GM23248 (cell line): Measurements from ENCODE around the gene TOX2. TPM values are rescaled to one million over a fixed set of nuclear protein-coding genes. Genes with fewer than 3 reads are reported as not detected.
A peak's percentile ranks its signal among the peaks of the same experiment; 100 is the strongest.

Experiments
- DNase-seq: peaks from one replicate; pipeline ENCODE4 v3.0.0-alpha.2; 2015
- H2AFZ ChIP-seq: fragments of 200-600 bp; sonication (generic); 2 replicates; pipeline ENCODE4 v1.6.1; 2016; ENCODE audit warnings: antibody characterized with exemption
- H3F3A ChIP-seq: fragments of 200-600 bp; sonication (generic); 2 replicates; pipeline ENCODE4 v1.6.1; 2016; ENCODE audit warnings: mild to moderate bottlenecking, antibody characterized with exemption, mixed run types; ENCODE audit not compliant: insufficient read depth
- H3K27ac ChIP-seq: fragments of 200-600 bp; sonication (generic); 2 replicates; pipeline ENCODE4 v1.5.1; 2016; ENCODE audit warnings: mild to moderate bottlenecking
- H3K27me3 ChIP-seq: fragments of 200-600 bp; sonication (generic); replicated peaks from 2 replicates; pipeline ENCODE4 v1.6.1; 2016; ENCODE audit warnings: mild to moderate bottlenecking; ENCODE audit not compliant: insufficient read depth
- H3K36me3 ChIP-seq: fragments of 200-600 bp; sonication (generic); 2 replicates; pipeline ENCODE4 v1.6.1; 2016; ENCODE audit warnings: low read depth, mild to moderate bottlenecking
- H3K4me1 ChIP-seq: fragments of 200-600 bp; sonication (generic); 2 replicates; pipeline ENCODE4 v1.6.1; 2016; ENCODE audit warnings: mild to moderate bottlenecking; ENCODE audit not compliant: insufficient read depth
- H3K4me2 ChIP-seq: fragments of 200-600 bp; sonication (generic); one replicate; pipeline ENCODE4 v1.6.1; 2016; ENCODE audit warnings: mild to moderate bottlenecking; ENCODE audit not compliant: unreplicated experiment
- H3K4me3 ChIP-seq: fragments of 200-600 bp; sonication (generic); 2 replicates; pipeline ENCODE4 v1.5.1; 2016; ENCODE audit warnings: mild to moderate bottlenecking
- H3K79me2 ChIP-seq: fragments of 200-600 bp; sonication (generic); 2 replicates; pipeline ENCODE4 v1.6.1; 2016; ENCODE audit warnings: mild to moderate bottlenecking; ENCODE audit not compliant: insufficient read depth
- H3K9ac ChIP-seq: fragments of 200-600 bp; sonication (generic); 2 replicates; pipeline ENCODE4 v1.6.1; 2016; ENCODE audit warnings: mild to moderate bottlenecking
- H3K9me2 ChIP-seq: fragments of 200-600 bp; sonication (generic); 2 replicates; pipeline ENCODE4 v1.6.1; 2016; ENCODE audit warnings: mixed run types, mild to moderate bottlenecking, moderate library complexity; ENCODE audit not compliant: insufficient read depth
- H3K9me3 ChIP-seq: fragments of 200-600 bp; sonication (generic); one replicate; pipeline ENCODE4 v1.6.1; 2017; ENCODE audit warnings: low read depth
- H4K20me1 ChIP-seq: fragments of 200-600 bp; sonication (generic); 2 replicates; pipeline ENCODE4 v1.6.0; 2016; ENCODE audit not compliant: insufficient read depth
- EZH2 ChIP-seq: fragments of 200-600 bp; sonication (generic); IDR thresholded peaks from 2 replicates; pipeline ENCODE4 v1.6.1; 2018; ENCODE audit warnings: antibody characterized with exemption, mild to moderate bottlenecking; ENCODE audit not compliant: insufficient read depth, poor library complexity, severe bottlenecking
- EZH2phosphoT487 ChIP-seq: fragments of 200-600 bp; sonication (generic); IDR thresholded peaks from 2 replicates; pipeline ENCODE4 v1.6.1; 2018; ENCODE audit warnings: antibody characterized with exemption, moderate library complexity, mild to moderate bottlenecking, low read depth; ENCODE audit not compliant: insufficient read depth
- whole genome bisulfite sequencing, 2 experiments: methylation state at CpG; one replicate each; pipeline ENCODE4 v1.1.6; 2015 to 2017; ENCODE audit warnings: low lambda C conversion rate in 2 of 2, low coverage in 1 of 2; ENCODE audit errors: missing lambda C conversion rate in 2 of 2; 5-methylcytosine and 5-hydroxymethylcytosine counted together
- in situ Hi-C: fragments of 300-500 bp; cut with MboI; formaldehyde crosslinking; loops from 2 replicates; pipeline ENCODE4 v1.15.0; 2020
- polyA plus RNA-seq: library from polyadenylated mRNA; unstranded; fragments of >200 nt; fragmentation: Nextera tagmentation; extraction: Ambion mirVana; gene quantifications from 2 replicates; pipeline ENCODE4 v1.2.1, GENCODE V29; 2016
- total RNA-seq: library from RNA; depleted of rRNA; stranded (reverse); fragments of >200 nt; shearing (Covaris generic); gene quantifications from 2 replicates; pipeline ENCODE4 v1.2.3, GENCODE V29; 2014

Gene TOX2
- total and polyA plus RNA-seq, 2 experiments from 2014 or later, result 0.97 to 15.9 TPM

GRCh38 chr20:43913291-43914025, 1.2 kb upstream of the TOX2 start:
- Histone ChIP-seq H4K20me1 (no peaks in the 10 kb centered on the region), H3K4me3 (no peak overlapping the region), H3K9me2 (no peaks in the 10 kb centered on the region), H3F3A (peaks cover 9% of the 10 kb centered on the region; the same call in 1 of the 2 replicates), H3K79me2 (peaks cover 10% of the 10 kb centered on the region; the same call in 1 of the 2 replicates), H3K27ac (no peak overlapping the region), H3K4me2 (no peak overlapping the region), H3K9ac (no peak overlapping the region), H2AFZ (no peak overlapping the region), H3K9me3 (no peaks in the 10 kb centered on the region), H3K36me3 (no peaks in the 10 kb centered on the region), H3K4me1 (peaks cover 13% of the 10 kb centered on the region; the same call in 1 of the 2 replicates), H3K27me3 (no peaks in the 10 kb centered on the region)
- in situ Hi-C loops, result no loop called here
- TF ChIP-seq EZH2phosphoT487 (no peak), EZH2 (no peak)
- 83 to 89% methylated on average over 3 of the region's 3 CpGs for WGBS, 2 experiments
- no peak for DNase-seq

GRCh38 chr20:43915211-43916072, 790 bp downstream of the TOX2 start:
- Histone ChIP-seq H3K9ac (peak overlapping the region; percentile 73), H3K4me2 (peak overlapping the region; percentile 85), H3K4me3 (peak overlapping the region; percentile 73), H4K20me1 (no peaks in the 10 kb centered on the region), H3K9me2 (no peaks in the 10 kb centered on the region), H3F3A (peaks cover 9% of the 10 kb centered on the region; the same call in 1 of the 2 replicates), H3K27me3 (no peaks in the 10 kb centered on the region), H3K27ac (no peak overlapping the region), H3K36me3 (no peaks in the 10 kb centered on the region), H3K79me2 (peaks cover 23% of the 10 kb centered on the region), H3K4me1 (peaks cover 13% of the 10 kb centered on the region; the same call in 1 of the 2 replicates), H2AFZ (peak overlapping the region; percentile 80), H3K9me3 (no peaks in the 10 kb centered on the region)
- TF ChIP-seq EZH2phosphoT487 (no peak), EZH2 (peak; percentile 10)
- DNase-seq, result peak; percentile 63
- WGBS, 2 experiments, result 2 to 3% methylated on average over 55 to 66 of the region's 66 CpGs
- in situ Hi-C loops, result no loop called here

DNA sequence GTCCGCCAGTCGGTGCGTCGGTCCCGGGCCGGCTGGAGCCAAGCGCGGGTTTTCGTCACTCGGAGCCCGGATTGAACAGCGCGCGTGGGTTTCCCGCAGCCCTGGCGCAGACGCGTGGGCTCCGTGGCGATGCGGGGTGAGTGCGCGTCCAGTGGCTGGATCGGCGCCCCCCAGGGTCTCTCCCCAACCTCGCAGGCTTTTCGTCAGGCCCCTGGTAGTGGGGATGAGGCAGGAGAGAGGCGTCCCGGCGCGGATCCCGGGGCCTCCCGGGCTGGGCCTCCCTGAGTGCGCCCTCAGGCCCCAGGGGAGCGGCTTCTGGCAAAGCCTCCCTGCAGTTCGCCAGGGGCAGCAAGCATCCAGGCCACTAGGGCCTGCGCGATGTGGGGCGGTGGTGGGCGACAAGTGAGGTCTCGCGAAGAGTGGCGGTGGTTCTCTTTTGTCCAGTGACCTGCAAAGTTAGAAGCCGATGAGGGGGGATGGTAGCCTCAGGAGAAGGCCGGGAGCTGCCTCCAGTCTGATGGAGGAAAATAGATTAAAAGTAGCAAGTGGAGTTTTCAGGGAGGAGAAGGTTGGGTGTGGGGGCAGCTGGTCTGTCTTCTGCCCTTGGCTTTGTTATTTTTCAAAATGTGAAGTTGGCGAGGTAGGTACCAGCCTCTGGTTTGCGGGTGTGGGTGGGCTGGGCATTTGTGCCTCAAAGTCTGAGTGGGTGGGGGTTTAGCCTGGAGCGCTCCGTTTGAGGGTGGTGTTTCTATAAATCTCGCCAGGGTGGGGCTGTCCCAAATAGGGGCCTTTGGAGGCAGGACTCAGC, 1.6 kb downstream of the TOX2 start:
- Histone ChIP-seq H3K36me3 (no peaks in the 10 kb centered on the region), H3K4me2 (peak overlapping the region; percentile 85), H3F3A (peaks cover 9% of the 10 kb centered on the region; the same call in 1 of the 2 replicates), H3K4me1 (0 out of 2 replicates have a peak, but pooled peaks cover 7% of the 10 kb centered on the region), H3K9me3 (no peaks in the 10 kb centered on the region), H3K9me2 (no peaks in the 10 kb centered on the region), H3K27me3 (no peaks in the 10 kb centered on the region), H3K4me3 (peak overlapping the region; percentile 73), H3K9ac (peak overlapping the region; percentile 73), H3K79me2 (peaks cover 31% of the 10 kb centered on the region), H3K27ac (no peak overlapping the region), H2AFZ (peak overlapping the region; percentile 80), H4K20me1 (no peaks in the 10 kb centered on the region)
- peak; percentile 62 for DNase-seq
- TF ChIP-seq EZH2 (no peak), EZH2phosphoT487 (no peak)
- in situ Hi-C loops, result no loop called here
- 14% methylated on average over 49 to 50 of the region's 50 CpGs for WGBS, 2 experiments

DNA sequence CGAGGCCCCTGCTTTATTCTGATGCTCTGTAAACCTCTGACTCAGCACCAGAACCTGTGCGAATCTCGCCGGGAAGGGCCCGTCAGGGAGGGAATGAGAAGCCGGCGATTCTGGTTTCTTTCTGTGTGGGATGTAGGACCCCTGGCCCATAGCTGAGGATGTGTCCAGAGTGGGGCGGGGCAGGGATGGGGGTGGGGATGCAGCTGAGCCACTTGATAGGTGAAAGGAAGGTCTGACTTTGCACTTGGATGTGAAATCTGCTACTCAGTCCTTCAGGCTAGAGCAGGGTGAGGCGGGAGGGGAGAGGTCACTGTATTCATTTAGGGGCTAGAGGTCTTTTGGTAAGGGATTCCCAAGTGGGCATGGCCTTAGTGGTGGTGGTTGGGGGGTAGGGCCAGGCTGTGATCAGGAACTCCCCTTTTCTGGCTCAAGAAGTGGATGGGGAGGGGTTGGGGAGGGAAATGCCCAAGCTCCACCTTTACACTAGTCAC, 2.3 kb downstream of the TOX2 start:
- no peaks in the 10 kb centered on the region for H3K9me2 ChIP-seq
- no peaks in the 10 kb centered on the region for H3K9me3 ChIP-seq
- no peaks in the 10 kb centered on the region for H3K36me3 ChIP-seq
- WGBS, 2 experiments, result 65 to 78% methylated on average over 9 of the region's 9 CpGs
- H3K79me2 ChIP-seq, result peaks cover 38% of the 10 kb centered on the region
- H3K9ac ChIP-seq, result no peak overlapping the region
- H3F3A ChIP-seq, result peaks cover 9% of the 10 kb centered on the region; the same call in 1 of the 2 replicates
- H2AFZ ChIP-seq, result no peak overlapping the region
- peak overlapping the region; percentile 85 for H3K4me2 ChIP-seq
- H4K20me1 ChIP-seq, result no peaks in the 10 kb centered on the region
- H3K27ac ChIP-seq, result no peak overlapping the region
- no peak for TF ChIP-seq EZH2phosphoT487
- TF ChIP-seq EZH2, result no peak
- no peaks in the 10 kb centered on the region for H3K27me3 ChIP-seq
- H3K4me1 ChIP-seq, result 0 out of 2 replicates have a peak, but pooled peaks cover 4% of the 10 kb centered on the region
- DNase-seq, result peak; percentile 37
- in situ Hi-C loops, result no loop called here
- peak overlapping the region; percentile 73; the same call in 1 of the 2 replicates for H3K4me3 ChIP-seq
